Measurements from ENCODE around the gene LRP5. TPM values are rescaled to one million over a fixed set of nuclear protein-coding genes. Genes with fewer than 3 reads are reported as not detected.

Gene LRP5
- total RNA-seq, 1 experiment from 2014 or later = 55.2 TPM

- BruUV-seq (replicated peaks) = no TSS peak
- H3K4me3 ChIP-seq (replicated peaks in 1 of 2; ENCODE audit: low read depth in 1 of 2, low read length in 2 of 2) = no peak overlapping the region
- H3K4me2 ChIP-seq (ENCODE audit: low read length) = peak overlapping the region; percentile 90; the same call in 1 of the 2 replicates
- H2AFZ ChIP-seq (ENCODE audit: low read depth, low read length, poor library complexity, severe bottlenecking) = no peak overlapping the region
- H3K79me2 ChIP-seq (ENCODE audit: insufficient read depth, low read length) = peaks cover 52% of the 10 kb centered on the region
- ChIA-PET RAD21 (ENCODE audit: low non-redundant PET in 1 of 2, low total read pairs in 2 of 2, uncharacterized antibody in 2 of 2, unreplicated experiment in 2 of 2) (no interaction called here), POLR2A (no interaction called here), CTCF (interaction anchor here (5.7 kb wide), 1 partner anchor 28 kb away, joined by 30 read pairs; no protein-coding TSS in a partner anchor)
- H4K20me1 ChIP-seq (ENCODE audit: insufficient read depth) = no peaks in the 10 kb centered on the region
- intact Hi-C loops (cut with micrococcal nuclease) = no loop called here
- H3K36me3 ChIP-seq (ENCODE audit: control insufficient read depth in 1 of 2, insufficient read depth in 2 of 2, low read length in 2 of 2) = peaks cover 16 to 31% of the 10 kb centered on the region in 2 experiments
- DNase-seq (ENCODE audit: low read depth, low spot score) (no peak), ATAC-seq (no peak)
- H3K9me2 ChIP-seq (ENCODE audit: insufficient read depth) = no peaks in the 10 kb centered on the region
- H3K27ac ChIP-seq (ENCODE audit: low read depth, low read length) = no peak overlapping the region
- H3K27me3 ChIP-seq (ENCODE audit: insufficient read depth, low read length) = no peaks in the 10 kb centered on the region
- TF ChIP-seq FOSL1 (IDR thresholded peaks at IDR 0.05; ENCODE audit: low read depth) (no peak), ELF1 (IDR thresholded peaks at IDR 0.05; ENCODE audit: borderline replicate concordance, low read depth) (no peak), ZFX (IDR thresholded peaks at IDR 0.05) (no peak), TCF7L2 (IDR thresholded peaks at IDR 0.05; ENCODE audit: borderline replicate concordance, extremely low read depth, insufficient read depth, insufficient read length) (no peak), SRF (IDR thresholded peaks at IDR 0.05; ENCODE audit: low read depth) (no peak), POLR2A (IDR thresholded peaks at IDR 0.05; ENCODE audit: borderline replicate concordance, extremely low read depth, insufficient read depth, insufficient read length) (no peak), SP1 (IDR thresholded peaks at IDR 0.05; ENCODE audit: low read depth) (no peak), EZH2 (IDR thresholded peaks at IDR 0.05) (no peak), MAX (IDR thresholded peaks at IDR 0.05) (no peak), CBX3 (IDR thresholded peaks at IDR 0.05; ENCODE audit: low read depth) (no peak), ATF3 (IDR thresholded peaks at IDR 0.05) (no peak), REST (IDR thresholded peaks at IDR 0.05; ENCODE audit: low read depth) (no peak), YY1 (IDR thresholded peaks at IDR 0.05; ENCODE audit: extremely low read depth, insufficient replicate concordance, low read depth, low read length) (no peak)
- H3K9ac ChIP-seq (ENCODE audit: low read length) = no peak overlapping the region
- peaks cover 14 to 36% of the 10 kb centered on the region in 2 experiments for H3K4me1 ChIP-seq (ENCODE audit: control insufficient read depth in 1 of 2, insufficient read depth in 2 of 2, low read length in 2 of 2)
- H3K9me3 ChIP-seq (ENCODE audit: control insufficient read depth in 1 of 2, insufficient read depth in 1 of 2, low read depth in 1 of 2, low read length in 2 of 2) = no peaks in the 10 kb centered on the region
Measured at GRCh38 chr11:68269414-68270081, 42.8 kb upstream of the LRP5 start.

Data from HCT116 (cell line).